SK-N-SH (cell line): Measurements from ENCODE around the gene BRSK1. TPM values are rescaled to one million over a fixed set of nuclear protein-coding genes. Genes with fewer than 3 reads are reported as not detected.

Experiments used
- CTCF ChIA-PET: fragments of 300-600, 350-600 bp; formaldehyde crosslinking; extraction: SDS; loops from one replicate; lab custom pipeline; 2021; lab: Yijun Ruan, JAX
- POLR2A ChIA-PET: fragments of 350-600 bp; sonication (Branson Sonifier 250); formaldehyde crosslinking; extraction: SDS; loops from one replicate; lab custom pipeline; 2020; ENCODE audit warnings: antibody characterized with exemption, inconsistent platforms; lab: Yijun Ruan, JAX
- DNase-seq: peaks from one replicate; pipeline ENCODE4 v3.0.0; 2012
- H2AFZ ChIP-seq: fragments of 200-600 bp; sonication (generic); 2 replicates; pipeline ENCODE4 v1.8.1; 2016; ENCODE audit warnings: antibody characterized with exemption, mild to moderate bottlenecking, low read depth
- H3F3A ChIP-seq: fragments of 200-600 bp; sonication (generic); replicated peaks from 2 replicates; pipeline ENCODE3; 2016; ENCODE audit warnings: antibody characterized with exemption, mild to moderate bottlenecking; ENCODE audit not compliant: insufficient read depth
- H3K27ac ChIP-seq, 2 experiments: fragments of 200-500 bp in 1 of 2; fragments of 200-600 bp in 1 of 2; sonication (Bioruptor generic) in 1 of 2; sonication (generic), shearing (Covaris generic) in 1 of 2; 2 replicates each; pipeline versions ENCODE4 v1.5.1 to v1.6.1; 2014 to 2016; ENCODE audit warnings: low read depth in 2 of 2, inconsistent platforms in 1 of 2, low read length in 1 of 2, mild to moderate bottlenecking in 1 of 2, mixed read lengths in 1 of 2
- H3K27me3 ChIP-seq: fragments of 200-600 bp; sonication (generic), shearing (Covaris generic); 2 replicates; pipeline ENCODE4 v1.6.1; 2016; ENCODE audit warnings: mixed run types; ENCODE audit not compliant: insufficient read depth
- H3K36me3 ChIP-seq, 2 experiments: fragments of 200-500 bp in 1 of 2; fragments of 200-600 bp in 1 of 2; sonication (Bioruptor generic) in 1 of 2; sonication (generic) in 1 of 2; replicated peaks in 1 of 2; 2 replicates each; pipeline versions ENCODE3 to v1.5.1; 2014 to 2016; ENCODE audit warnings: low read length in 1 of 2, mild to moderate bottlenecking in 1 of 2; ENCODE audit not compliant: insufficient read depth in 2 of 2, control insufficient read depth in 1 of 2
- H3K4me1 ChIP-seq, 2 experiments: fragments of 200-500 bp in 1 of 2; fragments of 200-600 bp in 1 of 2; sonication (Bioruptor generic) in 1 of 2; sonication (generic), shearing (Covaris generic) in 1 of 2; 2 replicates each; pipeline versions ENCODE4 v1.5.1 to v1.6.1; 2014 to 2016; ENCODE audit warnings: low read depth in 1 of 2, low read length in 1 of 2, mixed run types in 1 of 2; ENCODE audit not compliant: insufficient read depth in 2 of 2, control insufficient read depth in 1 of 2
- H3K4me2 ChIP-seq: fragments of 200-600 bp; sonication (generic), shearing (Covaris generic); 2 replicates; pipeline ENCODE4 v1.6.1; 2017; ENCODE audit warnings: mixed run types
- H3K4me3 ChIP-seq, 2 experiments: fragments of 200-500 bp in 1 of 2; fragments of 200-600 bp in 1 of 2; sonication (Bioruptor generic) in 1 of 2; sonication (generic), shearing (Covaris generic) in 1 of 2; 2 replicates each; pipeline versions ENCODE4 v1.5.1 to v1.8.1; 2014 to 2016; ENCODE audit warnings: low read depth in 2 of 2, inconsistent platforms in 1 of 2, low read length in 1 of 2, mild to moderate bottlenecking in 1 of 2, mixed read lengths in 1 of 2, moderate library complexity in 1 of 2
- H3K79me2 ChIP-seq: fragments of 200-600 bp; sonication (generic); 2 replicates; pipeline ENCODE4 v1.8.1; 2017; ENCODE audit warnings: mild to moderate bottlenecking; ENCODE audit not compliant: insufficient read depth
- H3K9ac ChIP-seq: fragments of 200-600 bp; sonication (generic); 2 replicates; pipeline ENCODE4 v1.6.1; 2017; ENCODE audit warnings: mixed run types
- H3K9me2 ChIP-seq: fragments of 200-600 bp; sonication (generic); 2 replicates; pipeline ENCODE4 v1.6.1; 2017; ENCODE audit warnings: mixed run types
- H3K9me3 ChIP-seq: fragments of 200-600 bp; sonication (generic); 2 replicates; pipeline ENCODE4 v1.6.1; 2017; ENCODE audit warnings: mixed run types, mild to moderate bottlenecking, moderate library complexity
- H4K20me1 ChIP-seq: fragments of 200-600 bp; sonication (generic); 2 replicates; pipeline ENCODE4 v1.6.1; 2017; ENCODE audit warnings: mild to moderate bottlenecking, mixed run types; ENCODE audit not compliant: insufficient read depth
- CHD2 ChIP-seq: fragments of 150-350 bp; IDR thresholded peaks from 2 replicates; pipeline ENCODE4 v1.6.1; 2018; ENCODE audit warnings: low read length; ENCODE audit not compliant: partially characterized antibody
- FOSL2 ChIP-seq: IDR thresholded peaks from 2 replicates; pipeline ENCODE4 v1.4.0; 2012; ENCODE audit warnings: low read depth, mild to moderate bottlenecking, moderate library complexity, borderline replicate concordance
- FOXM1 ChIP-seq: IDR thresholded peaks from 2 replicates; pipeline ENCODE4 v1.4.0; 2012; ENCODE audit warnings: low read depth, mild to moderate bottlenecking
- IRF3 ChIP-seq: fragments of 150-350 bp; IDR thresholded peaks from 2 replicates; pipeline ENCODE4 v1.6.1; 2016; ENCODE audit warnings: mild to moderate bottlenecking, low read depth, low read length
- MAX ChIP-seq: IDR thresholded peaks from 2 replicates; pipeline ENCODE4 v1.4.0; 2012; ENCODE audit warnings: low read depth
- MXI1 ChIP-seq: IDR thresholded peaks from 2 replicates; pipeline ENCODE4 v1.6.1; 2012; ENCODE audit warnings: mild to moderate bottlenecking, low read depth, low read length, improper control_type of control experiment
- POLR2AphosphoS5 ChIP-seq: IDR thresholded peaks from 2 replicates; pipeline ENCODE4 v1.6.1; 2012; ENCODE audit warnings: low read depth, low read length
- RAD21 ChIP-seq: IDR thresholded peaks from 2 replicates; pipeline ENCODE4 v1.6.1; 2012; ENCODE audit warnings: mild to moderate bottlenecking, low read length
- WGBS: methylation state at CpG from one replicate; pipeline ENCODE4 v1.1.6; 2017; ENCODE audit warnings: low lambda C conversion rate; 5-methylcytosine and 5-hydroxymethylcytosine counted together
- polyA plus RNA-seq, 3 experiments: library from polyadenylated mRNA; depleted of rRNA; stranded (reverse); fragments of >200 nt; gene quantifications; 2 replicates each; pipeline ENCODE4 v1.2.3, GENCODE V29; 2012
- TF ChIP-seq, protein P1 (sequence below): IDR thresholded peaks from 2 replicates; pipeline ENCODE4 v1.6.1; 2012; ENCODE audit warnings: mild to moderate bottlenecking, low read depth, low read length, moderate library complexity

Gene BRSK1
- polyA plus RNA-seq, 1 of the 3 experiments (the other 2 are of a cell fraction): 49.7 TPM

GRCh38 chr19:55353356-55353802, 69.6 kb downstream of the BRSK1 start (continued):
- TF ChIP-seq, protein P1, sequence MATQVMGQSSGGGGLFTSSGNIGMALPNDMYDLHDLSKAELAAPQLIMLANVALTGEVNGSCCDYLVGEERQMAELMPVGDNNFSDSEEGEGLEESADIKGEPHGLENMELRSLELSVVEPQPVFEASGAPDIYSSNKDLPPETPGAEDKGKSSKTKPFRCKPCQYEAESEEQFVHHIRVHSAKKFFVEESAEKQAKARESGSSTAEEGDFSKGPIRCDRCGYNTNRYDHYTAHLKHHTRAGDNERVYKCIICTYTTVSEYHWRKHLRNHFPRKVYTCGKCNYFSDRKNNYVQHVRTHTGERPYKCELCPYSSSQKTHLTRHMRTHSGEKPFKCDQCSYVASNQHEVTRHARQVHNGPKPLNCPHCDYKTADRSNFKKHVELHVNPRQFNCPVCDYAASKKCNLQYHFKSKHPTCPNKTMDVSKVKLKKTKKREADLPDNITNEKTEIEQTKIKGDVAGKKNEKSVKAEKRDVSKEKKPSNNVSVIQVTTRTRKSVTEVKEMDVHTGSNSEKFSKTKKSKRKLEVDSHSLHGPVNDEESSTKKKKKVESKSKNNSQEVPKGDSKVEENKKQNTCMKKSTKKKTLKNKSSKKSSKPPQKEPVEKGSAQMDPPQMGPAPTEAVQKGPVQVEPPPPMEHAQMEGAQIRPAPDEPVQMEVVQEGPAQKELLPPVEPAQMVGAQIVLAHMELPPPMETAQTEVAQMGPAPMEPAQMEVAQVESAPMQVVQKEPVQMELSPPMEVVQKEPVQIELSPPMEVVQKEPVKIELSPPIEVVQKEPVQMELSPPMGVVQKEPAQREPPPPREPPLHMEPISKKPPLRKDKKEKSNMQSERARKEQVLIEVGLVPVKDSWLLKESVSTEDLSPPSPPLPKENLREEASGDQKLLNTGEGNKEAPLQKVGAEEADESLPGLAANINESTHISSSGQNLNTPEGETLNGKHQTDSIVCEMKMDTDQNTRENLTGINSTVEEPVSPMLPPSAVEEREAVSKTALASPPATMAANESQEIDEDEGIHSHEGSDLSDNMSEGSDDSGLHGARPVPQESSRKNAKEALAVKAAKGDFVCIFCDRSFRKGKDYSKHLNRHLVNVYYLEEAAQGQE: no peak
- TF ChIP-seq FOXM1 (no peak), IRF3 (no peak), POLR2AphosphoS5 (no peak), RAD21 (no peak), CHD2 (no peak)
- TF ChIP-seq, all 33 proteins: peak for 0

GRCh38 chr19:55353803-55354697, 70.3 kb downstream of the BRSK1 start:
- Histone ChIP-seq H3K4me2 (peak overlapping the region; percentile 95), H3K27ac (no peak overlapping the region), H3K9me3 (no peaks in the 10 kb centered on the region), H3K9me2 (no peaks in the 10 kb centered on the region), H3K4me3 (peak overlapping the region; percentile 49 to 59), H3K36me3 (no peaks in the 10 kb centered on the region), H3K4me1 (peaks cover 0 to 17% of the 10 kb centered on the region in 2 experiments; a peak in 1 of 4 replicates), H3F3A (peaks cover 10% of the 10 kb centered on the region), H3K27me3 (peaks cover 38% of the 10 kb centered on the region), H3K9ac (no peak overlapping the region), H4K20me1 (no peaks in the 10 kb centered on the region), H3K79me2 (no peaks in the 10 kb centered on the region), H2AFZ (no peak overlapping the region; the same call in 1 of the 2 replicates)
- WGBS: 2% methylated on average over 49 of the region's 72 CpGs
- TF ChIP-seq FOSL2 (no peak), MAX (peak; percentile 19; the same call in 1 of the 2 replicates), MXI1 (0 out of 2 replicates have a peak, but pooled peaks have one; percentile 24)
- DNase-seq: peak; percentile 97
- POLR2A ChIA-PET: interaction anchor here (1.6 to 1.7 kb wide), 2 partner anchors 15 to 30 kb away, joined by 5 to 7 read pairs; partner anchors contain the start of genes KMT5C and TMEM238
- CTCF ChIA-PET: interaction anchor here (1.0 to 2.5 kb wide), 3 partner anchors 10 to 52 kb away, joined by 3 to 9 read pairs (median 8); no protein-coding TSS in a partner anchor
